GM12801 (cell line): ENCODE measurements around the gene ZBTB42.

Experiments used
- TF ChIP-seq, protein P1 (sequence below): IDR thresholded peaks from one replicate; pipeline ENCODE4 v1.5.1; 2011; ENCODE audit warnings: control low read depth; ENCODE audit not compliant: insufficient read length; ENCODE audit errors: extremely low read depth

The ZBTB42 gene

GRCh38 chr14:104789752-104790743 is 10.9 kb upstream of the ZBTB42 start:
- TF ChIP-seq, protein P1, sequence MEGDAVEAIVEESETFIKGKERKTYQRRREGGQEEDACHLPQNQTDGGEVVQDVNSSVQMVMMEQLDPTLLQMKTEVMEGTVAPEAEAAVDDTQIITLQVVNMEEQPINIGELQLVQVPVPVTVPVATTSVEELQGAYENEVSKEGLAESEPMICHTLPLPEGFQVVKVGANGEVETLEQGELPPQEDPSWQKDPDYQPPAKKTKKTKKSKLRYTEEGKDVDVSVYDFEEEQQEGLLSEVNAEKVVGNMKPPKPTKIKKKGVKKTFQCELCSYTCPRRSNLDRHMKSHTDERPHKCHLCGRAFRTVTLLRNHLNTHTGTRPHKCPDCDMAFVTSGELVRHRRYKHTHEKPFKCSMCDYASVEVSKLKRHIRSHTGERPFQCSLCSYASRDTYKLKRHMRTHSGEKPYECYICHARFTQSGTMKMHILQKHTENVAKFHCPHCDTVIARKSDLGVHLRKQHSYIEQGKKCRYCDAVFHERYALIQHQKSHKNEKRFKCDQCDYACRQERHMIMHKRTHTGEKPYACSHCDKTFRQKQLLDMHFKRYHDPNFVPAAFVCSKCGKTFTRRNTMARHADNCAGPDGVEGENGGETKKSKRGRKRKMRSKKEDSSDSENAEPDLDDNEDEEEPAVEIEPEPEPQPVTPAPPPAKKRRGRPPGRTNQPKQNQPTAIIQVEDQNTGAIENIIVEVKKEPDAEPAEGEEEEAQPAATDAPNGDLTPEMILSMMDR, result no peak

- TF ChIP-seq, protein P1, result no peak
Measured at GRCh38 chr14:104791425-104791824, 9.5 kb upstream of the ZBTB42 start.

GRCh38 chr14:104792101-104792884 is 8.6 kb upstream of the ZBTB42 start:
- TF ChIP-seq, protein P1, result no peak

- TF ChIP-seq, protein P1, result no peak
Measured at GRCh38 chr14:104792945-104793702, 7.8 kb upstream of the ZBTB42 start.

GRCh38 chr14:104793703-104793959 is 7.3 kb upstream of the ZBTB42 start:
- TF ChIP-seq, protein P1, result no peak

DNA sequence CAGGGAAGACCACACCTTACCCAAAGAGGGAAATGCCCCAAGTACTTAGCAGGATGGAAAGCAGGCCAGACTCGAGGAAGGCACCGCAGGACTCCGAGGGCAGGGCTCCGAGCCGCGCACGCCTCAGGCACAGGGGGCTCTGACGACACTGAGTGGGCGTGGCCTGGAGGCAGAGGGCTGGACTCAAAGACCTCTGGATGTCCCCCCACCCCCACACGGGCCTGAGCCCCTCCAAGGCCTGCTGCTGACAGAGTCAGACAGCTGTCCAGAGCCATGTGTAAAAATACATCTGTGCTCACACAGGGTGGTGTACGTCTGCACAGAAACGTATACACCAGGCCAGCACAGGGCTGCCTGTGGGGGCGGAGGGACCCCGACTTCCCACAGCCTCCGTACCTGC is 6.8 kb upstream of the ZBTB42 start:
- TF ChIP-seq, protein P1, result no peak

DNA sequence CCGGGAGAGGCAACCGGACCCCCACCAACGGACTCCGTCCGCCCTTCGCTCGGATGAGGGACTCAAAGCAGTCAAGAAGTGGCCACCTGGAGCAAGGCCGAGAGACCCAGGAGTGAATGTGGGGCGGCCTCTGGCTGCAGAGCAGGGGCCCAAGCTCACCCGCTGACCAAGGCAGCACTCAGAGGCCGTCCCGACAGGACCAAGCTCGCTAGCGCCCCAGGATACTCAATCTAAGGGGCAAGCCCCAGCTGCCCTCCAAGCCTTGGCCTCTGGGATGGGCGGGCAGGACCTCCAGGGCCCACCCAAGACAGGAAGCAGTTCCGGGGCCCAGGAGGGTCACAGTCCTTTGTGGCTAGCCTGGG is 6.3 kb upstream of the ZBTB42 start:
- TF ChIP-seq, protein P1, result no peak
